Endothelial cell of umbilical vein (primary cell): Measurements from ENCODE around the gene RPRD2. TPM values are rescaled to one million over a fixed set of nuclear protein-coding genes. Genes with fewer than 3 reads are reported as not detected.

Experiments
- BruUV-seq: library from RNA; stranded (reverse); fragments of 400-500 nt; replicated peaks from 2 replicates; lab custom pipeline; 2021; lab: Mats Ljungman, UMichigan
- CTCF ChIA-PET: fragments of 300-600, 350-600 bp; sonication (Branson Sonifier 250); formaldehyde crosslinking; loops from one replicate; lab custom pipeline; 2021; ENCODE audit warnings: antibody characterized with exemption, inconsistent platforms; lab: Charles Lee
- POLR2A ChIA-PET: fragments of 300-600, 350-600 bp; sonication (Branson Sonifier 250); formaldehyde crosslinking; loops from one replicate; lab custom pipeline; 2021; ENCODE audit warnings: antibody characterized with exemption, inconsistent platforms; lab: Charles Lee
- DNase-seq: peaks from one replicate; pipeline ENCODE4 v3.0.0-alpha.2; 2011; ENCODE audit warnings: low read depth, low spot score
- FAIRE-seq: peaks from 2 replicates; lab custom pipeline; 2011; peaks lifted over from hg19 to GRCh38; lab: Jason Lieb, UNC
- H2AFZ ChIP-seq: 2 replicates; pipeline ENCODE4 v1.6.0; 2012; ENCODE audit warnings: low read depth, low read length, control low read depth, inconsistent platforms
- H3K27ac ChIP-seq: 2 replicates; pipeline ENCODE4 v1.5.1; 2011; ENCODE audit warnings: low read depth, mild to moderate bottlenecking, control low read depth, low read length, moderate library complexity; ENCODE audit not compliant: insufficient read depth
- H3K27me3 ChIP-seq, 2 experiments: 2 replicates each; pipeline versions ENCODE4 v1.6.0 to v1.6.1; 2011; ENCODE audit warnings: low read length in 2 of 2, mixed read lengths in 1 of 2; ENCODE audit not compliant: control insufficient read depth in 2 of 2, insufficient read depth in 2 of 2
- H3K36me3 ChIP-seq, 2 experiments: 2 replicates in 1 of 2; 3 replicates in 1 of 2; pipeline ENCODE4 v1.5.1; 2011; ENCODE audit warnings: low read length in 2 of 2, mild to moderate bottlenecking in 1 of 2, moderate library complexity in 1 of 2; ENCODE audit not compliant: control insufficient read depth in 2 of 2, insufficient read depth in 2 of 2; ENCODE audit errors: extremely low read depth in 1 of 2
- H3K4me1 ChIP-seq: 3 replicates; pipeline ENCODE4 v1.5.1; 2011; ENCODE audit warnings: mild to moderate bottlenecking, low read length; ENCODE audit not compliant: control insufficient read depth, insufficient read depth; ENCODE audit errors: extremely low read depth
- H3K4me2 ChIP-seq: 2 replicates; pipeline ENCODE4 v1.6.1; 2011; ENCODE audit warnings: low read length, control low read depth, mixed read lengths; ENCODE audit not compliant: insufficient read depth
- H3K4me3 ChIP-seq, 3 experiments: fragments of 200-600 bp in 1 of 3; sonication (generic), shearing (Covaris generic) in 1 of 3; replicated peaks in 1 of 3; 2 replicates each; pipeline ENCODE4 v1.5.1; 2011 to 2016; ENCODE audit warnings: control low read depth in 3 of 3, low read length in 3 of 3, mild to moderate bottlenecking in 2 of 3, inconsistent platforms in 1 of 3, low read depth in 1 of 3, moderate library complexity in 1 of 3; ENCODE audit not compliant: insufficient read depth in 1 of 3
- H3K79me2 ChIP-seq: 2 replicates; pipeline ENCODE4 v1.6.0; 2012; ENCODE audit warnings: low read length, inconsistent platforms; ENCODE audit not compliant: control insufficient read depth, insufficient read depth
- H3K9ac ChIP-seq: replicated peaks from 2 replicates; pipeline ENCODE3; 2011; ENCODE audit warnings: low read length, control low read depth; ENCODE audit not compliant: insufficient read depth; ENCODE audit errors: extremely low read depth
- H3K9me1 ChIP-seq: replicated peaks from 3 replicates; pipeline ENCODE4 v1.6.0; 2011; ENCODE audit warnings: mild to moderate bottlenecking, low read length; ENCODE audit not compliant: control insufficient read depth, insufficient read depth; ENCODE audit errors: extremely low read depth
- H3K9me3 ChIP-seq: replicated peaks from 2 replicates; pipeline ENCODE4 v1.5.1; 2012; ENCODE audit warnings: low read length, inconsistent platforms; ENCODE audit not compliant: control insufficient read depth, insufficient read depth
- H4K20me1 ChIP-seq: replicated peaks from 2 replicates; pipeline ENCODE3; 2011; ENCODE audit warnings: mild to moderate bottlenecking, low read length; ENCODE audit not compliant: control insufficient read depth, insufficient read depth; ENCODE audit errors: extremely low read depth
- EZH2 ChIP-seq: IDR thresholded peaks from 2 replicates; pipeline ENCODE4 v1.6.1; 2012; ENCODE audit warnings: borderline replicate concordance, low read depth, mild to moderate bottlenecking, moderate library complexity, low read length, inconsistent platforms; ENCODE audit not compliant: severe bottlenecking
- FOS ChIP-seq: IDR thresholded peaks from 2 replicates; pipeline ENCODE4 v1.6.1; 2011; ENCODE audit warnings: mild to moderate bottlenecking, low read length, moderate library complexity, borderline replicate concordance; ENCODE audit not compliant: insufficient read depth
- JUN ChIP-seq: IDR thresholded peaks from 2 replicates; pipeline ENCODE4 v1.6.1; 2011; ENCODE audit warnings: borderline replicate concordance, low read depth; ENCODE audit not compliant: insufficient read length, insufficient read depth
- MYC ChIP-seq: IDR thresholded peaks from one replicate; pipeline ENCODE4 v1.6.1; 2011; ENCODE audit warnings: mild to moderate bottlenecking, low read depth, low read length
- POLR2A ChIP-seq: IDR thresholded peaks from 2 replicates; pipeline ENCODE4 v1.6.1; 2012; ENCODE audit warnings: low read depth, mild to moderate bottlenecking, control low read depth, low read length
- dilution Hi-C: fragments of 300-500 bp; cut with MboI; formaldehyde crosslinking; loops from one replicate; pipeline ENCODE4 v1.15.0; 2019; ENCODE audit warnings: low sequenced_read_pairs; ENCODE audit not compliant: extremely low pct_ligation_motif_present
- intact Hi-C: fragments of 100-400 bp; cut with micrococcal nuclease; formaldehyde crosslinking; loops from one replicate; pipeline ENCODE4 v1.10.0; 2022
- polyA plus RNA-seq, 4 experiments: library from polyadenylated mRNA; depleted of rRNA in 3 of 4; stranded (reverse) in 3 of 4; unstranded in 1 of 4; fragments of >200 nt; gene quantifications; 2 replicates each; pipeline versions ENCODE4 v1.2.1 to v1.2.3, GENCODE V29; 2011 to 2012; ENCODE audit warnings: missing spikeins in 1 of 4
- total RNA-seq: library from RNA; stranded (reverse); gene quantifications from 2 replicates; pipeline ENCODE4 v1.2.3, GENCODE V29; 2021
- TF ChIP-seq, protein P1 (sequence below), 2 donors: IDR thresholded peaks; 1 replicate in 1 of 2; 2 replicates in 1 of 2; pipeline ENCODE4 v1.5.1; 2011; ENCODE audit warnings: low read length in 2 of 2, mild to moderate bottlenecking in 2 of 2, moderate library complexity in 2 of 2, control low read depth in 1 of 2, inconsistent platforms in 1 of 2, low read depth in 1 of 2; ENCODE audit not compliant: insufficient read depth in 1 of 2; ENCODE audit errors: extremely low read depth in 1 of 2
- TF ChIP-seq, protein P2 (sequence below): IDR thresholded peaks from 2 replicates; pipeline ENCODE4 v1.6.1; 2011; ENCODE audit not compliant: insufficient read depth, insufficient read length

Gene RPRD2
- total and polyA plus RNA-seq, 2 donors (not counting 3 experiments of a cell fraction or from before 2014, with no cell fraction given): 12.9 to 23.9 TPM

DNA sequence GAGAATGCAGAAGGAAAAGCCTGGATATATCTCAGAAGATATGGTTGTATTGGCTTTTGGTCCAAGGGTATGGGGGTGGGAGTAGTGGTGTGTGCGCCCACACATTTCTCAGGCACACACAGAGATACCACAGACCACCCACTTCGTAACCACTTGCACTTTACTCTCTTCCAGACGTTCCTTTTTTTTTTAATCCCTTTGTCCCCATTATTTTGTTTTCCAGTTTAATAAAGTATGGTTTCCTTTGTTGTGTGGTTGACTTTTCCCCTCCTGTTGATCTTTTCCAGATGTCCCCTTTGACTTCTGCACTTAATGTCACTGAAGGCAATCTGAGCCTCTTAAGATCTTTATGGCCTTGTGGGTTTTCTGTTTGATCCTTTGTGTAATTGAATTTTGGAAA, 112.8 kb downstream of the RPRD2 start:
- Histone ChIP-seq H4K20me1 (no peaks in the 10 kb centered on the region), H3K4me1 (peaks cover 8% of the 10 kb centered on the region), H2AFZ (no peak overlapping the region), H3K36me3 (peaks cover 0 to 9% of the 10 kb centered on the region in 2 experiments), H3K4me3 (no peak overlapping the region), H3K4me2 (no peak overlapping the region), H3K9me1 (no peaks in the 10 kb centered on the region), H3K27ac (no peak overlapping the region), H3K9me3 (no peaks in the 10 kb centered on the region), H3K79me2 (no peaks in the 10 kb centered on the region), H3K9ac (no peak overlapping the region), H3K27me3 (no peaks in the 10 kb centered on the region)
- intact Hi-C loops: no loop called here
- POLR2A ChIA-PET: no interaction called here
- TF ChIP-seq FOS (no peak), MYC (no peak), POLR2A (no peak), EZH2 (no peak), JUN (no peak)
- TF ChIP-seq, protein P1, sequence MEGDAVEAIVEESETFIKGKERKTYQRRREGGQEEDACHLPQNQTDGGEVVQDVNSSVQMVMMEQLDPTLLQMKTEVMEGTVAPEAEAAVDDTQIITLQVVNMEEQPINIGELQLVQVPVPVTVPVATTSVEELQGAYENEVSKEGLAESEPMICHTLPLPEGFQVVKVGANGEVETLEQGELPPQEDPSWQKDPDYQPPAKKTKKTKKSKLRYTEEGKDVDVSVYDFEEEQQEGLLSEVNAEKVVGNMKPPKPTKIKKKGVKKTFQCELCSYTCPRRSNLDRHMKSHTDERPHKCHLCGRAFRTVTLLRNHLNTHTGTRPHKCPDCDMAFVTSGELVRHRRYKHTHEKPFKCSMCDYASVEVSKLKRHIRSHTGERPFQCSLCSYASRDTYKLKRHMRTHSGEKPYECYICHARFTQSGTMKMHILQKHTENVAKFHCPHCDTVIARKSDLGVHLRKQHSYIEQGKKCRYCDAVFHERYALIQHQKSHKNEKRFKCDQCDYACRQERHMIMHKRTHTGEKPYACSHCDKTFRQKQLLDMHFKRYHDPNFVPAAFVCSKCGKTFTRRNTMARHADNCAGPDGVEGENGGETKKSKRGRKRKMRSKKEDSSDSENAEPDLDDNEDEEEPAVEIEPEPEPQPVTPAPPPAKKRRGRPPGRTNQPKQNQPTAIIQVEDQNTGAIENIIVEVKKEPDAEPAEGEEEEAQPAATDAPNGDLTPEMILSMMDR (IDR thresholded peaks at IDR 0.05; ENCODE audit: extremely low read depth in 1 of 2, insufficient read depth in 1 of 2, low read depth in 1 of 2, low read length in 2 of 2): no peak
- TF ChIP-seq, protein P2, sequence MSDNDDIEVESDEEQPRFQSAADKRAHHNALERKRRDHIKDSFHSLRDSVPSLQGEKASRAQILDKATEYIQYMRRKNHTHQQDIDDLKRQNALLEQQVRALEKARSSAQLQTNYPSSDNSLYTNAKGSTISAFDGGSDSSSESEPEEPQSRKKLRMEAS: no peak
- DNase-seq (no peak), FAIRE-seq (no peak)
- dilution Hi-C loops: no loop called here
- CTCF ChIA-PET: no interaction called here
- BruUV-seq: no TSS peak
